ENCODE results near the gene PCK2.

The PCK2 gene

GRCh38 chr14:24136684-24137528 is 42.8 kb downstream of the PCK2 start:
- no peak for DNase-seq (ENCODE audit: low spot score)

GRCh38 chr14:24137529-24138395 is 43.7 kb downstream of the PCK2 start:
- no peak for DNase-seq (ENCODE audit: low spot score)

- no peak for DNase-seq (ENCODE audit: low spot score)
These were observed 44.5 kb downstream of the PCK2 start for GRCh38 chr14:24138396-24139271.

GRCh38 chr14:24139272-24139934 is 45.3 kb downstream of the PCK2 start:
- DNase-seq (ENCODE audit: low spot score), result peak; percentile 53

- DNase-seq (ENCODE audit: low spot score), result peak; percentile 99
These were observed 47.2 kb downstream of the PCK2 start, which contains the start of gene EMC9 for GRCh38 chr14:24141097-24141880. EMC9 (minus strand) TSS chr14:24141591; CDS start chr14:24141304, 287 bp downstream.

- DNase-seq (ENCODE audit: low spot score), result no peak
These were observed 49.4 kb downstream of the PCK2 start for GRCh38 chr14:24143511-24143910.

GRCh38 chr14:24144451-24144850 is 50.3 kb downstream of the PCK2 start:
- DNase-seq (ENCODE audit: low spot score), result no peak

GRCh38 chr14:24145219-24145618 is 51.1 kb downstream of the PCK2 start:
- DNase-seq (ENCODE audit: low spot score), result no peak

- DNase-seq (ENCODE audit: low spot score), result no peak
These were observed 51.8 kb downstream of the PCK2 start for GRCh38 chr14:24145690-24146452.

GRCh38 chr14:24146453-24146977 is 52.4 kb downstream of the PCK2 start, which contains the start of gene PSME2:
PSME2 (minus strand) TSS chr14:24146610; CDS start chr14:24146581, 29 bp downstream.
- DNase-seq (ENCODE audit: low spot score), result peak; percentile 96

GRCh38 chr14:24146978-24147760 is 53.1 kb downstream of the PCK2 start, which contains the start of gene RNF31:
RNF31 (plus strand) TSS chr14:24147498; CDS start chr14:24147699, 201 bp downstream.
- peak; percentile 90 for DNase-seq (ENCODE audit: low spot score)

GRCh38 chr14:24147761-24148428 is 53.8 kb downstream of the PCK2 start:
- no peak for DNase-seq (ENCODE audit: low spot score)

- DNase-seq (ENCODE audit: low spot score), result no peak
These were observed 55.3 kb downstream of the PCK2 start for GRCh38 chr14:24149302-24149969.

- no peak for DNase-seq (ENCODE audit: low spot score)
These were observed 56.0 kb downstream of the PCK2 start for GRCh38 chr14:24150061-24150460.

GRCh38 chr14:24150567-24150966 is 56.5 kb downstream of the PCK2 start:
- DNase-seq (ENCODE audit: low spot score), result no peak

- DNase-seq (ENCODE audit: low spot score), result no peak
These were observed 56.9 kb downstream of the PCK2 start for GRCh38 chr14:24150993-24151392.

- DNase-seq (ENCODE audit: low spot score), result no peak
These were observed 57.4 kb downstream of the PCK2 start for GRCh38 chr14:24151404-24152080.

All from HuH-7 (cell line).